H1 (cell line): ENCODE data around the gene LCE7A. TPM values are rescaled to one million over a fixed set of nuclear protein-coding genes. Genes with fewer than 3 reads are reported as not detected.

Source experiments
- CTCF ChIA-PET: fragments of 300-600 bp; sonication (Branson Sonifier 250); formaldehyde crosslinking; loops from one replicate; lab custom pipeline; 2021; ENCODE audit not compliant: partially characterized antibody; lab: Charles Lee
- POLR2A ChIA-PET: fragments of 300-600 bp; sonication (Branson Sonifier 250); formaldehyde crosslinking; loops from one replicate; lab custom pipeline; 2021; ENCODE audit warnings: inconsistent platforms; ENCODE audit not compliant: partially characterized antibody; lab: Charles Lee
- DNase-seq, 2 experiments: peaks; one replicate each; pipeline versions ENCODE4 v3.0.0 to v3.0.0-alpha.2; 2010 to 2022; ENCODE audit warnings: low spot score in 2 of 2, low read depth in 1 of 2, mixed read lengths in 1 of 2
- FAIRE-seq: peaks from 2 replicates; lab custom pipeline; 2011; peaks lifted over from hg19 to GRCh38; lab: Jason Lieb, UNC
- H2AFZ ChIP-seq: 2 replicates; pipeline ENCODE4 v1.8.1; 2012; ENCODE audit warnings: low read length, inconsistent platforms
- H2AK5ac ChIP-seq: 2 replicates; pipeline ENCODE4 v1.6.1; 2013; ENCODE audit warnings: low read depth, low read length
- H2BK120ac ChIP-seq: replicated peaks from 2 replicates; pipeline ENCODE3; 2013; ENCODE audit warnings: low read depth, low read length, inconsistent platforms
- H2BK12ac ChIP-seq: 2 replicates; pipeline ENCODE4 v1.6.1; 2013; ENCODE audit warnings: low read depth, low read length
- H2BK15ac ChIP-seq: 2 replicates; pipeline ENCODE4 v1.6.1; 2013; ENCODE audit warnings: low read length
- H2BK20ac ChIP-seq: 2 replicates; pipeline ENCODE4 v1.6.1; 2013; ENCODE audit warnings: low read length
- H2BK5ac ChIP-seq: 2 replicates; pipeline ENCODE4 v1.6.1; 2013; ENCODE audit warnings: low read depth, low read length
- H3K14ac ChIP-seq: 2 replicates; pipeline ENCODE4 v1.6.1; 2013; ENCODE audit warnings: inconsistent platforms; ENCODE audit not compliant: insufficient read length
- H3K18ac ChIP-seq: 2 replicates; pipeline ENCODE4 v1.6.1; 2013; ENCODE audit warnings: low read length; ENCODE audit errors: extremely low read depth
- H3K23ac ChIP-seq: 2 replicates; pipeline ENCODE4 v1.6.1; 2013; ENCODE audit warnings: inconsistent platforms; ENCODE audit not compliant: insufficient read length
- H3K23me2 ChIP-seq: 2 replicates; pipeline ENCODE4 v1.6.1; 2013; ENCODE audit warnings: low read depth, low read length
- H3K27ac ChIP-seq: 2 replicates; pipeline ENCODE4 v1.6.1; 2011; ENCODE audit warnings: low read depth, low read length, inconsistent platforms
- H3K27me3 ChIP-seq, 4 experiments: replicated peaks in 1 of 4; 1 replicate in 1 of 4; 2 replicates in 3 of 4; pipeline versions ENCODE4 v1.6.1 to v1.8.1; 2011 to 2013; ENCODE audit warnings: low read length in 3 of 4, mild to moderate bottlenecking in 3 of 4, inconsistent platforms in 2 of 4, mixed read lengths in 2 of 4, moderate library complexity in 1 of 4; ENCODE audit not compliant: control insufficient read depth in 3 of 4, insufficient read depth in 3 of 4; ENCODE audit errors: extremely low read depth in 1 of 4
- H3K36me3 ChIP-seq, 4 experiments: 2 replicates each; pipeline versions ENCODE4 v1.6.1 to v1.8.1; 2011 to 2013; ENCODE audit warnings: mild to moderate bottlenecking in 4 of 4, low read length in 3 of 4, moderate library complexity in 2 of 4, control low read depth in 1 of 4, inconsistent platforms in 1 of 4; ENCODE audit not compliant: insufficient read depth in 4 of 4, control insufficient read depth in 2 of 4
- H3K4ac ChIP-seq: replicated peaks from 2 replicates; pipeline ENCODE3; 2013; ENCODE audit warnings: low read length, low read depth, mixed read lengths, inconsistent platforms; ENCODE audit not compliant: insufficient read length
- H3K4me1 ChIP-seq, 4 experiments: replicated peaks in 1 of 4; 1 replicate in 1 of 4; 2 replicates in 3 of 4; pipeline versions ENCODE4 v1.6.1 to v1.8.1; 2011 to 2013; ENCODE audit warnings: low read length in 3 of 4, inconsistent platforms in 2 of 4, mixed read lengths in 1 of 4; ENCODE audit not compliant: insufficient read depth in 4 of 4, control insufficient read depth in 3 of 4
- H3K4me2 ChIP-seq, 2 experiments: 2 replicates each; pipeline versions ENCODE4 v1.6.1 to v1.8.1; 2011 to 2013; ENCODE audit warnings: low read depth in 2 of 2, low read length in 2 of 2, control low read depth in 1 of 2, inconsistent platforms in 1 of 2, mild to moderate bottlenecking in 1 of 2; ENCODE audit not compliant: insufficient read depth in 1 of 2
- H3K4me3 ChIP-seq, 4 experiments: fragments of 200-600, 300-600 bp in 1 of 4; sonication (generic), shearing (Covaris generic), sonication (Bioruptor Twin) in 1 of 4; 2 replicates each; pipeline versions ENCODE4 v1.5.1 to v1.8.1; 2011 to 2016; ENCODE audit warnings: low read length in 4 of 4, low read depth in 3 of 4, control low read depth in 2 of 4, inconsistent platforms in 2 of 4, mild to moderate bottlenecking in 2 of 4, mixed read lengths in 1 of 4, moderate library complexity in 1 of 4; ENCODE audit not compliant: insufficient read depth in 2 of 4; ENCODE audit errors: extremely low read depth in 1 of 4
- H3K56ac ChIP-seq: replicated peaks from 2 replicates; pipeline ENCODE3; 2013; ENCODE audit warnings: low read depth, mild to moderate bottlenecking, mixed read lengths, low read length, inconsistent platforms; ENCODE audit not compliant: insufficient read length
- H3K79me1 ChIP-seq: 2 replicates; pipeline ENCODE4 v1.6.1; 2013; ENCODE audit warnings: low read depth, low read length, control low read depth
- H3K79me2 ChIP-seq, 2 experiments: 2 replicates each; pipeline versions ENCODE4 v1.6.1 to v1.8.1; 2012 to 2013; ENCODE audit warnings: low read length in 2 of 2, mild to moderate bottlenecking in 2 of 2, inconsistent platforms in 1 of 2; ENCODE audit not compliant: insufficient read depth in 2 of 2, control insufficient read depth in 1 of 2
- H3K9ac ChIP-seq, 4 experiments: replicated peaks in 1 of 4; 1 replicate in 1 of 4; 2 replicates in 3 of 4; pipeline versions ENCODE4 v1.6.1 to v1.8.1; 2011 to 2013; ENCODE audit warnings: low read depth in 3 of 4, low read length in 3 of 4, control low read depth in 2 of 4, mild to moderate bottlenecking in 2 of 4, moderate library complexity in 2 of 4, inconsistent platforms in 1 of 4; ENCODE audit errors: extremely low read depth in 1 of 4
- H3K9me3 ChIP-seq, 2 experiments: 2 replicates each; pipeline versions ENCODE4 v1.6.1 to v1.8.1; 2012 to 2013; ENCODE audit warnings: mild to moderate bottlenecking in 2 of 2, moderate library complexity in 2 of 2, control low read depth in 1 of 2, inconsistent platforms in 1 of 2, low read depth in 1 of 2, low read length in 1 of 2, mixed read lengths in 1 of 2; ENCODE audit not compliant: insufficient read depth in 2 of 2
- H4K20me1 ChIP-seq, 2 experiments: replicated peaks in 1 of 2; 2 replicates each; pipeline versions ENCODE3 to v1.8.1; 2011 to 2013; ENCODE audit warnings: inconsistent platforms in 2 of 2, low read length in 2 of 2, mild to moderate bottlenecking in 1 of 2; ENCODE audit not compliant: insufficient read depth in 2 of 2, control insufficient read depth in 1 of 2
- H4K5ac ChIP-seq: 2 replicates; pipeline ENCODE4 v1.6.1; 2013; ENCODE audit warnings: low read length, low read depth, mixed read lengths, inconsistent platforms; ENCODE audit not compliant: insufficient read length
- H4K8ac ChIP-seq: 2 replicates; pipeline ENCODE4 v1.8.0; 2013; ENCODE audit warnings: mild to moderate bottlenecking, moderate library complexity, low read length, inconsistent platforms; ENCODE audit not compliant: insufficient read depth; ENCODE audit errors: extremely low read depth
- H4K91ac ChIP-seq: replicated peaks from 2 replicates; pipeline ENCODE3; 2013; ENCODE audit warnings: low read length, mixed read lengths, inconsistent platforms; ENCODE audit not compliant: insufficient read length
- EP300 ChIP-seq, 2 experiments: IDR thresholded peaks; 1 replicate in 1 of 2; 2 replicates in 1 of 2; pipeline ENCODE4 v1.6.1; 2011 to 2012; ENCODE audit warnings: low read depth in 2 of 2, low read length in 2 of 2, mild to moderate bottlenecking in 2 of 2, borderline replicate concordance in 1 of 2, inconsistent platforms in 1 of 2, moderate library complexity in 1 of 2
- JUN ChIP-seq: IDR thresholded peaks from 2 replicates; pipeline ENCODE4 v1.6.1; 2011; ENCODE audit warnings: low read depth, mild to moderate bottlenecking, improper control_type of control experiment, low read length
- PHF8 ChIP-seq: fragments of 200-600 bp; sonication (generic); conservative IDR thresholded peaks from 2 replicates; pipeline ENCODE4 v1.7.1; 2012; ENCODE audit warnings: low read depth, mild to moderate bottlenecking, inconsistent platforms, low read length, moderate library complexity
- SAP30 ChIP-seq: fragments of 300-600 bp; sonication (generic); IDR thresholded peaks from 2 replicates; pipeline ENCODE4 v1.7.1; 2012; ENCODE audit warnings: low read length, moderate library complexity, mild to moderate bottlenecking, inconsistent platforms; ENCODE audit not compliant: insufficient read depth, insufficient replicate concordance
- SIRT6 ChIP-seq: IDR thresholded peaks from one replicate; pipeline ENCODE4 v1.7.1; 2012; ENCODE audit warnings: low read length, inconsistent platforms
- WGBS, 2 experiments: shearing (Covaris generic) in 1 of 2; methylation state at CpG; one replicate each; pipeline versions ENCODE4 v1.1.6 to v1.1.7; 2013 to 2015; ENCODE audit warnings: low lambda C conversion rate in 2 of 2, mixed read lengths in 2 of 2, inconsistent platforms in 1 of 2, low coverage in 1 of 2, missing lambda C conversion rate in 1 of 2; ENCODE audit not compliant: insufficient replicate concordance in 2 of 2, insufficient coverage in 1 of 2, insufficient read length in 1 of 2; ENCODE audit errors: extremely low coverage in 1 of 2, missing lambda C conversion rate in 1 of 2; 5-methylcytosine and 5-hydroxymethylcytosine counted together
- polyA plus RNA-seq, 7 experiments: library from polyadenylated mRNA; depleted of rRNA in 3 of 7; stranded (reverse) in 5 of 7; unstranded in 2 of 7; fragments of >200 nt in 5 of 7; fragments of 200-250 nt in 2 of 7; gene quantifications; 1 replicate in 5 of 7; 2 replicates in 1 of 7; 4 replicates in 1 of 7; pipeline versions ENCODE4 v1.2.1 to v1.2.3, GENCODE V29; 2011 to 2013; ENCODE audit warnings: missing spikeins in 2 of 7, mixed read lengths in 2 of 7
- total RNA-seq: library from RNA; stranded (reverse); fragmentation: NEBNext Ultra II Directional; extraction: Animal tissue kit (Norgen Biotek cat#: 25700); gene quantifications from 2 replicates; pipeline ENCODE4 v1.2.1, GENCODE V29; 2021
- TF ChIP-seq, protein P1 (sequence below): IDR thresholded peaks from 2 replicates; pipeline ENCODE4 v1.6.1; 2012; ENCODE audit warnings: inconsistent platforms
- TF ChIP-seq, protein P2 (sequence below): IDR thresholded peaks from 2 replicates; pipeline ENCODE4 v1.6.1; 2011; ENCODE audit warnings: low read length, improper control_type of control experiment

Gene LCE7A
- total and polyA plus RNA-seq, 2 of the 8 experiments (the other 6 are each of a cell fraction or from before 2014, with no cell fraction given), result not detected

DNA sequence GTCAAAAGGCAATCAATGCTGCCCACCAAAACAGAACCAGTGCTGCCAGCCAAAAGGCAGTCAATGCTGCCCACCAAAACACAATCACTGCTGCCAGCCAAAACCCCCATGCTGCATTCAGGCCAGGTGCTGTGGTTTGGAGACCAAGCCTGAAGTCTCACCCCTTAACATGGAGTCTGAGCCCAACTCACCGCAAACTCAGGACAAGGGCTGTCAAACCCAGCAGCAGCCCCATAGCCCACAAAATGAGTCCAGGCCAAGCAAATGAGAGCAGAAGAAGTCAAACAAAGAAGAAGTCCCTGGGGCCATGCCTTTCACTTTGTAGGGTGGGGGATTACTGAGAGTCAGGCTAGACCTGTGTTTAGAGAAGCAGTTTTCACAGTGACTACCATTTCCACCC, 24.7 kb downstream of the LCE7A start:
- Histone ChIP-seq H3K79me2 (no peaks in the 10 kb centered on the region), H2AK5ac (no peak overlapping the region), H3K14ac (no peak overlapping the region), H3K56ac (no peak overlapping the region), H2BK20ac (no peak overlapping the region), H2BK12ac (no peak overlapping the region), H3K27me3 (no peaks in the 10 kb centered on the region), H4K91ac (no peak overlapping the region), H3K4me1 (no peaks in the 10 kb centered on the region), H3K18ac (no peak overlapping the region), H3K9ac (no peak overlapping the region), H2BK5ac (no peak overlapping the region), H4K8ac (no peak overlapping the region), H3K36me3 (no peaks in the 10 kb centered on the region), H2BK120ac (no peak overlapping the region), H3K27ac (no peak overlapping the region), H3K23ac (no peak overlapping the region), H4K5ac (no peak overlapping the region), H3K9me3 (peaks cover 3 to 6% of the 10 kb centered on the region in 2 experiments; a peak in 2 of 4 replicates), H3K4ac (no peak overlapping the region), H3K79me1 (no peaks in the 10 kb centered on the region), H4K20me1 (no peaks in the 10 kb centered on the region), H3K23me2 (no peaks in the 10 kb centered on the region), H2BK15ac (no peak overlapping the region), H2AFZ (no peak overlapping the region), H3K4me2 (no peak overlapping the region), H3K4me3 (no peak overlapping the region)
- FAIRE-seq (no peak), DNase-seq (no peak)
- ChIA-PET POLR2A (no interaction called here), CTCF (interaction anchor here (1.1 kb wide), 1 partner anchor 308 kb away, joined by 3 read pairs; no protein-coding TSS in a partner anchor)
- WGBS, 2 experiments, result 92% methylated on average over 1 of the region's 1 CpG; no CpG with 5 or more reads in 1 of the 2 experiments
- no peak for TF ChIP-seq EP300 (IDR thresholded peaks at IDR 0.05; ENCODE audit: borderline replicate concordance in 1 of 2, low read depth in 2 of 2, low read length in 2 of 2)
- no peak for TF ChIP-seq SAP30
- TF ChIP-seq, protein P1, sequence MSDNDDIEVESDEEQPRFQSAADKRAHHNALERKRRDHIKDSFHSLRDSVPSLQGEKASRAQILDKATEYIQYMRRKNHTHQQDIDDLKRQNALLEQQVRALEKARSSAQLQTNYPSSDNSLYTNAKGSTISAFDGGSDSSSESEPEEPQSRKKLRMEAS, result no peak
- TF ChIP-seq, protein P2, sequence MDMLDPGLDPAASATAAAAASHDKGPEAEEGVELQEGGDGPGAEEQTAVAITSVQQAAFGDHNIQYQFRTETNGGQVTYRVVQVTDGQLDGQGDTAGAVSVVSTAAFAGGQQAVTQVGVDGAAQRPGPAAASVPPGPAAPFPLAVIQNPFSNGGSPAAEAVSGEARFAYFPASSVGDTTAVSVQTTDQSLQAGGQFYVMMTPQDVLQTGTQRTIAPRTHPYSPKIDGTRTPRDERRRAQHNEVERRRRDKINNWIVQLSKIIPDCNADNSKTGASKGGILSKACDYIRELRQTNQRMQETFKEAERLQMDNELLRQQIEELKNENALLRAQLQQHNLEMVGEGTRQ, result no peak
- no peak for TF ChIP-seq SIRT6
- no peak for TF ChIP-seq JUN
- no peak for TF ChIP-seq PHF8
